Fibroblast of skin of scalp (primary cell): ENCODE results near the gene IL1R2.

Source experiments
- DNase-seq: peaks from one replicate; pipeline ENCODE4 v3.0.0-alpha.2; 2013

IL1R2 gene

GRCh38 chr2:102044235-102044896 is 52.6 kb downstream of the IL1R2 start:
- no peak for DNase-seq

- no peak for DNase-seq
These were observed 53.3 kb downstream of the IL1R2 start for GRCh38 chr2:102044967-102045489.

- no peak for DNase-seq
These were observed 53.9 kb downstream of the IL1R2 start for GRCh38 chr2:102045697-102046096.

GRCh38 chr2:102046135-102046986 is 54.6 kb downstream of the IL1R2 start:
- DNase-seq, result no peak

- DNase-seq, result no peak
These were observed 56.7 kb downstream of the IL1R2 start for GRCh38 chr2:102048465-102048864.

DNA sequence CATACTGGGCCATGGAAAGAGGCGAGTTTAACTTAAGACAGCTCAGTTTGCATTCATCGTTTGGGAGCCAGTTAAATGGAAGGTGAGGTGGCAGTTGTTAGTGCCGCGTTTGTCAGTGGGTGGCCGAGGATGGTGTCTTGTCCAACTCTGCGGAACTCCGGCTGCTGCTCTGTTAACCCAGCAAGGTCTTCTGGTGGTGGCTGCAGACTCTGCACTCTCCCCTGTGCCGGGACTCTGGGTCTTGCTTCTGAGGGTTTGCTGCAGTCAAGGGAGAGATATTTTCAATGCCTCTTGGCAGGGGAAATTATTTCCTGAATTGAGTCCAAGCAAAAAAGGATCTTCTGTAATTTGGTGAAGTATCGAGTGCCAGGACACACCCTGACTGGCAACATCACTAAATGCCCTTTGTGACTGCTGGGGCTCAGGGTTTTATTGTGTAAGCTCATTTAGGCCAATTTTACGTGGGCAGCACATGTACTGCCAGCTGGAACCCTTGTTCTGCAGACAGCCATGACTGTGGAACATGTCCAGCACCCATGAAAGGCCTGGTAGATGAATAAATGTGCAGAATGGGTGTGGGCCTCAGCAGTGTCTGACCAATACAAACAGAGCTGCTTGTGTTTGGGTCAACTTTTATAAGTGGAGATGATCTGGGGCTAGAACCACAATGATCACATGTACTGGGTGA is 58.1 kb downstream of the IL1R2 start:
- DNase-seq, result no peak

DNA sequence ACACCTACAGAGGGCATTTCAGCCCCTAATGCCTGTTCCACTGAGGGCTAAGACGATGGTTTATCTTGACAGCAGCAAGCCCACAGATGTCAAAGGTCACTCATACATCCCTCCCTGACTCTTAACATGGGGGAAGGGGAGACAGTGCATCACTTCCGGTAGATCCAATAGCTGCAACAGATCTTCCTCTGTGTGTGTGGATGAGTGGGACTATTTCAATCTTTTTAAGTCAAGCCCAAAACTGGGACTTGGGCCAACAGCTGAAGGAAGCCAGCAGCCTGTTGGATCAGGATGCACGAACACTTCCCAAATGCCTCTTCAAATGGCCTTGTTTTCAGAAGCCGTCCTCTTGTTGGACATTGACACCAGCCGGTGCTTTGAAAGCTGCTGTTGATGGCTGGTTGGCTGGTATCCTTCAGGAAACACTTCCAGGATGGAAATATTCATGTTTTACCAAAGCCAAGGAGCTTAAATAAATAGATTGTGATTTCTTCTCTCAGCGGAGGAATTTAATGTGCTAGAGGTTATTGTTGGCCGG is 59.2 kb downstream of the IL1R2 start:
- peak; percentile 81 for DNase-seq

DNA sequence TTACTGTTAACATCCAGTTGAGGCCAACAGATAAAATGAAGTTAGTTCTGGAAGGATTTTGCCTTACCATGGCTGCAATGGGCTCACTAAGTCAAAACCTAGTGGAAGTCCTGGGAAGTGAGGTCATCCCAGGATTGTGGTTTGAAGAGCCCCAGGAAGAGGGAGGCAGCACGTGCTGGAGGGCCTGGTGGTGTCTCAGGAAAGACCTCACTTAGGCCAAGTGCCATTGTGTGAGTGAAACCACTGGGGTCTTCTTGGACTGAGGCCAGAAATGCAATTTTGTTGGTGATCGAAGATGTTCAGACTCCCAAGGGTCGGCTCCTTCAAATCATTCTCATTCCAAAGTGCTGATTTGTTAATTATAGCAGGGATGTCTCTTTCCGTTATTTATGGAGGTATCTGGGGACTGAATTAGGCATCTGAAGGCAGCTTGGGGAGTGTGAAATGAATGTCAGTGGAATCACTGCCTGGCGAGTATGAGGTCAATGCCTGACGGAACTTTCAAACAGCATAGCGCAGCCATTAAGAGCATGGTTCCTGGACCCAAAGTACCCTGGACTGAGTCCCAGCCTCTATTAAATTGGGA is 60.0 kb downstream of the IL1R2 start:
- peak; percentile 91 for DNase-seq

DNA sequence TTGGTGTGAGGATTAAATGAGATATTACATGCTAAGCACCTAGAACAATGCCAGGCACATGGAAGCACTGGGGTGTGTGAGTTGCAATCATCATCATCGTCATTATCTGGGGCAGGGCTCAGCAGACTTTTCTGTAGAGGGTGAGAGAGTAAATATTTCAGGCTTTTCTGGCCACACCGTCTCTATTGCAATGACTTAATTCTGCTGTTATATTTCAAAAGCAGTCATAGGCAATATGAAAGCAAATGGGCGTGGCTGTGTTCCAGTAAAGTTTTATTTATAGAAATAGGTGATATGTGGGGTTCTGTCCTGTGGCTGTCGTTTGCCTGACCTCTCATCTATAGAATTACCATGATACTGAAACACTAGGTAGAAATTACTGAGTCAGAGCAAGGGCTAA is 60.6 kb downstream of the IL1R2 start:
- no peak for DNase-seq

GRCh38 chr2:102053096-102053495 is 61.3 kb downstream of the IL1R2 start:
- no peak for DNase-seq

- DNase-seq, result peak; percentile 41
These were observed 63.7 kb downstream of the IL1R2 start for GRCh38 chr2:102055346-102055990.

DNA sequence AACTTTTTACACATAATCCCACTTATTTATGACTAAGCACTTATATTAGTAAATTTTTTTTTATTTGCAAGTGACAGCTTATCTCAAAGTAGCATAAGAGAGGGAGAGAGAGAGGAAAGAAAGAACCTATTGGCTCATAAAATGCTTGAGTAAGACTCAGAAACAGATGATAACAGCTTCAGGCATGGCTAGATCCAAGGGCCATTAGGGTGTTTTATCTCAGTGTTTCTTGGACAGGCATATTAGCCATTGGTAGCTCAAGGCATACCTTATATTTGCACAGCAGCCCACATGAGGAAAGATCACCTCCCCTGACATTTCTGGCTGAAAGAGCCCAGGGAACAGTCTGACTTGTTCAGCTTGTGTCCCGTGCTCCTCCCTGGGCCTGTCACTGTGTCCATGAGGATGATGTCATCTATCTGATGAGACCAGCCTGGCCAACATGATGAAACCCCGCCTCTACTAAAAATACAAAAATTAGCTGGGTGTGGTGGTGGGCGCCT is 64.4 kb downstream of the IL1R2 start:
- DNase-seq, result no peak

GRCh38 chr2:102057502-102058292 is 65.9 kb downstream of the IL1R2 start:
- DNase-seq, result no peak

DNA sequence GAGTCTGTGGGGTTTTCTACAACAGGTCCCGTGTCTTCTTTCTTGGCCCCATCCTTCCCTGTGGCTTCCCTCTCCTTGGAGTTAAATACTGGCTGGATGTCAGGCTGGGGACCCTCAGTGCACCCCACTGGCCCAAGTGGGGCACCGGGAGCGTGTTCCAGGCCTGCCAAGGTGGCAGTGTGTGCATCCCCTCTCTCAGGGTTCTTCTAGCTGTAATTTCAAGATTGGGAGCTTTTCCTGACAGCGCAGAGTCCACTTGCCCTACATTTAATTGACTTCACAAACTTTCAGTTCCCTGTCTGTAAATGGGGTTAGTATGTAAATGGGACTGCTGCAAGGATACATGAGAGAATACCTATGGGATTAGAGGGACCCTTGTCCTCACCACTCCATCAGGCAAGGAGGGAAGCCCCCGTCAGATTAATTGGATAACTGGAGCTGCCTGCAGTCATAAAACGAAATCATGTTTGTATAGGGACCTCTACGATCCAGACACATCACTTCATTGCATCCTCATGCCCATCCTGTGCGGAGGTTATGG is 66.6 kb downstream of the IL1R2 start:
- no peak for DNase-seq

DNA sequence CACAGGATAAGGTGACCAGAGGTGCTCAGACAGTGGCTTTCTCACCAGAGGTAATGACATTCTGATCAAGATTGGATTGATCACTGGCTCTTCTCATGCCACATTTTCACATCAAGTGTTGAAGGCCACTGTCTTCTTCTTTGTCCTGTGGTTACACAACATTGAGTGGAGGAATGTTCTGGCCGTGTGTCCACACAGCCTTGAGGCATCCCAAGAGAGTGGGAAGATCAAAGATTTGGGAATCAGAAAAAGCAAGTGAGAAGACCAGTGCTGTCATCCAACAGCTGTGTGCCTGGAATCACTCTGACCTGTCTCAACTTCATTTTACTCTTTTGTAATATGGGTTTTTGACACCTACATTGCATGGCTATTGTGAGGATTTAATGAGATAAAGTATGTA is 67.4 kb downstream of the IL1R2 start:
- no peak for DNase-seq

- no peak for DNase-seq
These were observed 68.3 kb downstream of the IL1R2 start for GRCh38 chr2:102060047-102060446.

- no peak for DNase-seq
These were observed 69.0 kb downstream of the IL1R2 start for GRCh38 chr2:102060792-102061191.

DNA sequence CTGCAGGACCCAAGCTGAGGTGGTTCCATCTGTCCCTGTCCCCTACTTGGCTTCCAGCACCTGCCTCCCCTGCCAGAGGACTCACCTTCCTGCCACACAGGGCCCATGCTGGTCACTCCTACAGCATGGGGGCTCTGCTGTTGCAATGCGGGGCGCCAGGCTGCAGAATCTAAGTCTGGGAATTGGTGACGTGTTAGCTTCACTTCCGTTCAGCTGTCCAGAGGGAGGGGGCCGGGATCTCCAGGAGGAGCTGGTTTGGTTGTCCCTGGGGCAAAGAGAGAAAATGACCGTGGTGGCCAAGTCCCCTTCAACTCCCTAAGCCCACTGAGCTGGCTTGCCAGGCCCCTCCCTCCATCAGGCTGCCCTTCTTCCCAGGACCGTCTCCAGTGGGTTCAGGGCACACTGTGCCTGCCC is 69.5 kb downstream of the IL1R2 start:
- no peak for DNase-seq

DNA sequence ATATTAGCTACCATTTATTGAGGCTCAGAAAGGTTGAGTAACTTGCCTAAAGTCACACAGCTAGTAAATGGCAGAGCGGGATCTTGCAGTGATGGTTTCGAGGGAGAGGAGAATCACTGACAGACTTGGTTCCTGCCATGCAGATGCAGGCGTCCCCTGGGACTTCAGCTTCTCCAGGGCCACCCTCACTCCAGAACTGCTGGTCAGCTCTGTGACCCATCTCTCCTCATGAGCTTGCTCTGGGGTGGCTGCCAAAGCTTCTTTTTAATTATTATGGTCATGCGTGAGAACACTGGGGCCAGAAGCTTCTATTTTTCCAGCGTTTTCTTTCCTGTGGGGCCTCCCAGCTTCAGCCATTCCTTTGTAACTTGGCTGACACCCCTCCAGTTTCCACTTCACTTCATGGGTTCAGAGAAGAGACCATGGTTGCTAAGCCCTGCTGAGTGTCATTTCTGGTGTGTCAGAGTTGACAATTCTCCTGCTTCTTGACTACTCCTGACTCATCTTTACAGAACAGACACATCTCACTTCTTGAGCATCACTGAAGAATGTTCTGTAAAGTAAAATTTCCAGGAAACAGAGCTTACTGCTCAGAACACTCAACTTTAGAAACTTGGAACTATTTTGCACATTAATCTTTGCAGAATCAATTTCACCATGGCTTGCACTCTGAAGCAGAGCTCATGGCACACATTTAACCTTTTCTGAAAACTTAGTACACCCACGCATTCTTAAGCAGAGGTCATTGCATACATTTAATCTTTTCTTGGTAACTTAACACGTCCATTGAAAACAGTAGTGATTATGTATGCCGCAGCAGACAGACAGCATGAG is 70.4 kb downstream of the IL1R2 start:
- peak; percentile 80 for DNase-seq

DNA sequence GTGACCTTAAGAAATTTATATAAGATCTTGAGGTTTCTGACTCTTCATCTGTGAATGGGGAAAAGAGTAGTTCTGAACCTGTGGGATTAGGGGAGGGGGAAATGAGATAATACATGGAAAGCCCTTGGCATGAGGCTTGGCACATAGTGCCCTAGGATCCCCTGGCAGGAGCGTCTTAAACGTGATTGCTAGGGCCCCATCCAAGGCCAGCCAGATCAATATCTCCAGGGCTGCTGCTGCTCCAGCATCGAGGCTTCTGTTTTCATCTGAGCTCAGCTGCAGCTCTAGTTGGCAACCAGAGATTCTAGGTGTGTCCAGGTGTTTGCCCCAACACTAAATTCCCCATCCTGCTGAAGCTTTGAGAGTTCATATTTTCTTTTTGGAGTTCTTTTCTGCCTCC is 71.0 kb downstream of the IL1R2 start:
- no peak for DNase-seq
